ENCODE results near the gene CASKIN2. TPM values are rescaled to one million over a fixed set of nuclear protein-coding genes. Genes with fewer than 3 reads are reported as not detected.

CASKIN2 gene
- total RNA-seq, 1 experiment from 2014 or later: 37.0 TPM

- H3K27me3 ChIP-seq (ENCODE audit: insufficient read depth, low read length): no peaks in the 10 kb centered on the region
These were observed 16.6 kb downstream of the CASKIN2 start for GRCh38 chr17:75498726-75499213.

More at GRCh38 chr17:75498726-75499213, 16.6 kb downstream of the CASKIN2 start:
- no peak overlapping the region for H3K9ac ChIP-seq (ENCODE audit: extremely low read depth, insufficient read length, low read length)
- H3K27me3 Mint-ChIP-seq (ENCODE audit: low read depth): no peaks in the 10 kb centered on the region; the same call in 1 of the 2 replicates
- H3K4me2 ChIP-seq (ENCODE audit: insufficient read depth, insufficient read length, low read length): no peak overlapping the region
- no peak overlapping the region for H3K23ac ChIP-seq (ENCODE audit: insufficient read length, low read depth, low read length)
- H3K36me3 Mint-ChIP-seq (ENCODE audit: insufficient read depth in 1 of 3, low read depth in 3 of 3): peaks cover 0 to 47% (median 38%) of the 10 kb centered on the region in 3 experiments; a peak in 5 of 7 replicates
- H3K4ac ChIP-seq (ENCODE audit: low read depth, low read length): no peak overlapping the region
- no peaks in the 10 kb centered on the region for H3K23me2 ChIP-seq (ENCODE audit: insufficient read length, low read depth, low read length, poor library complexity, severe bottlenecking)
- no peak overlapping the region for H2BK20ac ChIP-seq (ENCODE audit: low read depth, low read length, poor library complexity, severe bottlenecking)
- H3K4me3 Mint-ChIP-seq: no peak overlapping the region
- no peak; the same call in 2 of the 3 replicates for TF ChIP-seq CTCF (conservative IDR thresholded peaks at IDR 0.05)
- H4K20me1 ChIP-seq (ENCODE audit: control insufficient read depth, insufficient read depth, insufficient read length): no peaks in the 10 kb centered on the region
- H2BK15ac ChIP-seq (ENCODE audit: low read depth, low read length): no peak overlapping the region
- no peak overlapping the region for H3K14ac ChIP-seq (ENCODE audit: insufficient read depth, low read length)
- no peaks in the 10 kb centered on the region for H3K9me3 ChIP-seq (ENCODE audit: control insufficient read depth, low read depth, low read length)
- no peak overlapping the region for H2BK5ac ChIP-seq (ENCODE audit: insufficient read length, low read length)
- no peak overlapping the region for H2BK120ac ChIP-seq (ENCODE audit: low read depth, low read length, poor library complexity, severe bottlenecking)
- no peak overlapping the region for H2AK5ac ChIP-seq (ENCODE audit: insufficient read length, low read length)
- no peak overlapping the region for H2BK12ac ChIP-seq (ENCODE audit: insufficient read length, low read depth, low read length)
- no peak overlapping the region for H4K91ac ChIP-seq (ENCODE audit: insufficient read length, low read depth, low read length)
- H3K18ac ChIP-seq (ENCODE audit: insufficient read length, low read depth, low read length): no peak overlapping the region
- H3K4me1 Mint-ChIP-seq: no peaks in the 10 kb centered on the region
- H4K5ac ChIP-seq (ENCODE audit: insufficient read length, low read depth, low read length): no peak overlapping the region
- DNase-seq: peak; percentile 64
- H3T11ph ChIP-seq (ENCODE audit: low read length): no peak overlapping the region
- H3K27ac ChIP-seq (ENCODE audit: insufficient read length, low read depth, low read length): no peak overlapping the region
- WGBS (ENCODE audit: extremely low coverage, insufficient read length, low lambda C conversion rate): no CpG with 5 or more reads among the region's 16 CpGs
- H3K9me3 Mint-ChIP-seq: no peaks in the 10 kb centered on the region
- H3K27ac Mint-ChIP-seq: peak overlapping the region; percentile 34 to 72 (median 40); a peak in 3 of 7 replicates
- no peak overlapping the region for H4K8ac ChIP-seq (replicated peaks; ENCODE audit: insufficient read length, low read depth, low read length)
- no peak overlapping the region for H2AFZ ChIP-seq (ENCODE audit: low read length)
- no peaks in the 10 kb centered on the region for H3K79me1 ChIP-seq (ENCODE audit: insufficient read depth, low read depth, low read length, poor library complexity, severe bottlenecking)
- H3K56ac ChIP-seq (ENCODE audit: insufficient read length, low read depth, low read length): no peak overlapping the region
- no peaks in the 10 kb centered on the region for H3K79me2 ChIP-seq (ENCODE audit: insufficient read depth, low read length)
- no peaks in the 10 kb centered on the region for H3K4me1 ChIP-seq (ENCODE audit: insufficient read depth, low read length)
